ENCODE results near the gene BMP7.
"Not testable (repeated sequence)": the region's sequence is repeated elsewhere in the genome, so short reads cannot be mapped to it uniquely, and the experiment has no call there.

Gene BMP7

GRCh38 chr20:57287901-57288300 is 21.5 kb upstream of the BMP7 start:
- DNase-seq (ENCODE audit: low read depth), result no peak

- DNase-seq (ENCODE audit: low read depth), result no peak
Observed at GRCh38 chr20:57287007-57287880, 20.8 kb upstream of the BMP7 start.

GRCh38 chr20:57283860-57284259 is 17.4 kb upstream of the BMP7 start:
- DNase-seq (ENCODE audit: low read depth), result no peak

- no peak for DNase-seq (ENCODE audit: low read depth)
Observed at GRCh38 chr20:57282670-57283361, 16.4 kb upstream of the BMP7 start.

GRCh38 chr20:57281900-57282299 is 15.5 kb upstream of the BMP7 start:
- no peak for DNase-seq (ENCODE audit: low read depth)

GRCh38 chr20:57280221-57280620 is 13.8 kb upstream of the BMP7 start:
- DNase-seq (ENCODE audit: low read depth), result no peak

GRCh38 chr20:57279548-57279947 is 13.1 kb upstream of the BMP7 start:
- DNase-seq (ENCODE audit: low read depth), result not testable (repeated sequence)

- no peak for DNase-seq (ENCODE audit: low read depth)
Observed at GRCh38 chr20:57278457-57278856, 12.0 kb upstream of the BMP7 start.

- no peak for DNase-seq (ENCODE audit: low read depth)
Observed at GRCh38 chr20:57277398-57278105, 11.1 kb upstream of the BMP7 start.

- no peak for DNase-seq (ENCODE audit: low read depth)
Observed at GRCh38 chr20:57276221-57276620, 9.8 kb upstream of the BMP7 start.

GRCh38 chr20:57275813-57276212 is 9.4 kb upstream of the BMP7 start:
- DNase-seq (ENCODE audit: low read depth), result no peak

- no peak for DNase-seq (ENCODE audit: low read depth)
Observed at GRCh38 chr20:57275334-57275733, 8.9 kb upstream of the BMP7 start.

GRCh38 chr20:57274846-57275245 is 8.4 kb upstream of the BMP7 start:
- DNase-seq (ENCODE audit: low read depth), result no peak

GRCh38 chr20:57274299-57274698 is 7.9 kb upstream of the BMP7 start:
- DNase-seq (ENCODE audit: low read depth), result no peak

- no peak for DNase-seq (ENCODE audit: low read depth)
Observed at GRCh38 chr20:57272883-57273535, 6.6 kb upstream of the BMP7 start.

- DNase-seq (ENCODE audit: low read depth), result no peak
Observed at GRCh38 chr20:57270204-57270984, 4.0 kb upstream of the BMP7 start.

GRCh38 chr20:57269148-57269984 is 2.9 kb upstream of the BMP7 start:
- no peak for DNase-seq (ENCODE audit: low read depth)

- no peak for DNase-seq (ENCODE audit: low read depth)
Observed at GRCh38 chr20:57268399-57269076, 2.1 kb upstream of the BMP7 start.

GRCh38 chr20:57267158-57267821 is 849 bp upstream of the BMP7 start:
- no peak for DNase-seq (ENCODE audit: low read depth)

- DNase-seq (ENCODE audit: low read depth), result no peak
Observed at GRCh38 chr20:57265997-57266290, 497 bp downstream of the BMP7 start.

Data from activated T-helper 1 cell treated with Interleukin-2 at 50 U/mL for 16 hours (primary cell).